K562 (cell line): Measurements from ENCODE around the gene TM7SF2. TPM values are rescaled to one million over a fixed set of nuclear protein-coding genes. Genes with fewer than 3 reads are reported as not detected.

ENCODE experiments used
- EGR1 ChIP-seq: fragments of 450-650 bp; conservative IDR thresholded peaks from 2 replicates; pipeline ENCODE4 v1.6.1; 2017; ENCODE audit warnings: mild to moderate bottlenecking
- ERF ChIP-seq: fragments of 450-650 bp; formaldehyde crosslinking; IDR thresholded peaks from 2 replicates; pipeline ENCODE4 v1.4.0; 2020; ENCODE audit warnings: mild to moderate bottlenecking, mixed read lengths
- GABPB1 ChIP-seq: sonication (generic); formaldehyde crosslinking; IDR thresholded peaks from 2 replicates; pipeline ENCODE4 v1.8.0; 2022; ENCODE audit warnings: mild to moderate bottlenecking, missing genetic modification reagents
- GATA2 ChIP-seq: sonication (generic); formaldehyde crosslinking; IDR thresholded peaks from 2 replicates; pipeline ENCODE4 v1.4.0; 2020; ENCODE audit warnings: mild to moderate bottlenecking, missing genetic modification reagents
- HDAC8 ChIP-seq: fragments of 450-650 bp; IDR thresholded peaks from 2 replicates; pipeline ENCODE4 v1.6.1; 2016; ENCODE audit warnings: mild to moderate bottlenecking, missing genetic modification characterization, moderate library complexity, missing compliant biosample characterization
- KAT2B ChIP-seq: IDR thresholded peaks from one replicate; pipeline ENCODE4 v1.6.1; 2012; ENCODE audit warnings: low read depth, mild to moderate bottlenecking, control low read depth, inconsistent platforms, low read length, moderate library complexity
- L3MBTL2 ChIP-seq: fragments of 450-650 bp; IDR thresholded peaks from 2 replicates; pipeline ENCODE4 v1.6.1; 2016; ENCODE audit warnings: mild to moderate bottlenecking, moderate library complexity
- MBD2 ChIP-seq: sonication (generic); IDR thresholded peaks from 2 replicates; pipeline ENCODE4 v1.6.1; 2016; ENCODE audit warnings: low read depth, borderline replicate concordance
- NFXL1 ChIP-seq: fragments of 450-650 bp; formaldehyde crosslinking; IDR thresholded peaks from 2 replicates; pipeline ENCODE4 v1.4.0; 2021; ENCODE audit warnings: mild to moderate bottlenecking
- PHB ChIP-seq: fragments of 250-450 bp; sonication (Bioruptor Pico); IDR thresholded peaks from 2 replicates; pipeline ENCODE4 v1.5.0; 2021
- STAT5B ChIP-seq: fragments of 250-450 bp; sonication (Bioruptor Pico); IDR thresholded peaks from 2 replicates; pipeline ENCODE4 v1.8.0; 2021; ENCODE audit warnings: mild to moderate bottlenecking, inconsistent platforms
- ZNF311 ChIP-seq: fragments of 250-450 bp; sonication (Bioruptor Pico); IDR thresholded peaks from 2 replicates; pipeline ENCODE4 v1.4.0; 2020; ENCODE audit warnings: mild to moderate bottlenecking, moderate library complexity
- ZNF395 ChIP-seq: fragments of 200-800 bp; sonication (Bioruptor generic); IDR thresholded peaks from 2 replicates; pipeline ENCODE4 v1.6.1; 2017; ENCODE audit warnings: missing genetic modification characterization, missing compliant biosample characterization
- ZNF551 ChIP-seq: fragments of 250-450 bp; sonication (Bioruptor Pico); IDR thresholded peaks from 2 replicates; pipeline ENCODE4 v1.5.0; 2021; ENCODE audit warnings: mild to moderate bottlenecking, moderate library complexity
- ZNF717 ChIP-seq: fragments of 250-450 bp; sonication (Bioruptor Pico); IDR thresholded peaks from 2 replicates; pipeline ENCODE4 v1.5.0; 2021
- ZNF75A ChIP-seq: fragments of 450-650 bp; formaldehyde crosslinking; IDR thresholded peaks from 2 replicates; pipeline ENCODE4 v1.4.0; 2020; ENCODE audit warnings: mild to moderate bottlenecking
- polyA plus RNA-seq, 8 experiments: library from polyadenylated mRNA; depleted of rRNA in 4 of 8; stranded (reverse) in 5 of 8; unstranded in 3 of 8; fragments of >200 nt; fragmentation: Nextera tagmentation in 2 of 8; fragmentation: Illumina TruSeq in 1 of 8; extraction: Ambion mirVana in 2 of 8; extraction: Trizol in 1 of 8; gene quantifications; 2 replicates each; pipeline versions ENCODE4 v1.2.1 to v1.2.3, GENCODE V29; 2011 to 2014; ENCODE audit warnings: inconsistent platforms in 1 of 8, missing spikeins in 1 of 8
- total RNA-seq, 7 experiments: library from RNA; depleted of rRNA in 6 of 7; stranded (reverse); fragments of >200 nt in 6 of 7; fragmentation: Illumina TruSeq in 2 of 7; extraction: Trizol in 2 of 7; gene quantifications; 2 replicates each; pipeline versions ENCODE4 v1.2.1 to v1.2.3, GENCODE V29; 2011 to 2021; ENCODE audit warnings: low replicate concordance in 1 of 7
- TF ChIP-seq, protein P1 (sequence below): fragments of 250-450 bp; sonication (Bioruptor Pico); IDR thresholded peaks from 2 replicates; pipeline ENCODE4 v1.8.0; 2021; ENCODE audit warnings: borderline replicate concordance, mild to moderate bottlenecking, moderate library complexity; ENCODE audit not compliant: poor library complexity, severe bottlenecking
- TF ChIP-seq, protein P2 (sequence below): sonication (generic); formaldehyde crosslinking; IDR thresholded peaks from 2 replicates; pipeline ENCODE4 v1.8.0; 2022; ENCODE audit warnings: missing genetic modification reagents, mild to moderate bottlenecking, borderline replicate concordance
- TF ChIP-seq, protein P3 (sequence below): fragments of 450-650 bp; IDR thresholded peaks from 2 replicates; pipeline ENCODE4 v1.6.1; 2016; ENCODE audit warnings: low read depth, mild to moderate bottlenecking, moderate library complexity
- TF ChIP-seq, protein P4 (sequence below), 2 experiments: fragments of 150-350 bp in 1 of 2; IDR thresholded peaks; 2 replicates each; pipeline ENCODE4 v1.6.1; 2012 to 2016; ENCODE audit warnings: low read depth in 2 of 2, low read length in 2 of 2, mild to moderate bottlenecking in 1 of 2, moderate library complexity in 1 of 2

Gene TM7SF2
- total and polyA plus RNA-seq, 9 of the 15 experiments (the other 6 are each of a cell fraction or from before 2014, with no cell fraction given): 1.2 to 22.0 (median 14.3) TPM

DNA sequence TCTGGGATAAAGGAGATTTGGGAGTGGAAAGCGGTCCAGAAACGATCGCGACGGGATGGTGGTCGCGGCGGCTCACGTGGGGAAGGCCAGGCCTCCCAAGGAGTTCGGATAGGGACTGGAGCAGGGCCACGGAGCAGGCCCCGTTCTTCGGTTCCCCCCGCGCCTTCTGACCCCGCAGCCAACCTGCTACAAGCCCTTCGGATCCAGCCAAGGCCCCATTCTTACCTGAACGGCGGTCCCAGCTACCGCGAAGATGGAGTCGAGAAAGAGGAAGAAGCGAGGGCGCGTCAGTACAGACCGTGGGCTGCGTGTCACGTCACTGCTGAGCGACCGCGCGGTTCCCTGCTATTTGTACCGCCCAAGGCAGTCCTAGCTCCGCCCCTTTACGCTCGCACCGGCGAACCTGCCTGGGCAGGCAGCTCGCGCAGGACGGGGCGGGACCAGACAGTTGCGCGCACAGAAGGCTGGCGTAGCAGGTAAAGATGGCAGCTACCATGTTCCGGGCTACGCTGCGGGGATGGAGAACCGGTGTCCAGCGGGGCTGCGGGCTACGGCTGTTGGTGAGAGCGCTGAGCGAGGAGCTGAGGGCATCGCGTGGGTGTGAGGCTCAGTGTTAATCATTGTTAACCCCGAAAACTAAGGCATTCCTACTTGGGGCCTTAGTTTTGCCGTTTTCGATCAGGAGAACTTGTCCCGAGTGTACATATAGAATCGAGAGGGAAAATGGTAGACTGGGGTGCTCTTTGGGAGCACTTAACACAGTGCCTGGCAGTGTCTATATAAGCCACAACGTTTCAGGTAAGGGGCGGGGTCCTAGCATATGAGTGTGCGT is 10.4 kb downstream of the TM7SF2 start, which contains the start of the genes FAU and MRPL49 (continued):
- TF ChIP-seq, protein P1, sequence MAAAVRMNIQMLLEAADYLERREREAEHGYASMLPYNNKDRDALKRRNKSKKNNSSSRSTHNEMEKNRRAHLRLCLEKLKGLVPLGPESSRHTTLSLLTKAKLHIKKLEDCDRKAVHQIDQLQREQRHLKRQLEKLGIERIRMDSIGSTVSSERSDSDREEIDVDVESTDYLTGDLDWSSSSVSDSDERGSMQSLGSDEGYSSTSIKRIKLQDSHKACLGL (CRISPR knock-in tag): no peak
- TF ChIP-seq ZNF311 (CRISPR knock-in tag) (no peak), ZNF75A (CRISPR knock-in tag) (no peak), HDAC8 (tag) (no peak), L3MBTL2 (peak; percentile 24), GABPB1 (CRISPR knock-in tag) (peak; percentile 65; the same call in 1 of the 2 replicates), ZNF717 (CRISPR knock-in tag) (no peak), EGR1 (peak; percentile 66), NFXL1 (CRISPR knock-in tag) (no peak), PHB (no peak), ZNF395 (CRISPR knock-in tag) (peak; percentile 56), GATA2 (CRISPR knock-in tag) (no peak), ZNF551 (no peak), MBD2 (peak; percentile 84; the same call in 1 of the 2 replicates), KAT2B (no peak), ERF (no peak), STAT5B (CRISPR knock-in tag) (no peak)
- TF ChIP-seq, protein P2, sequence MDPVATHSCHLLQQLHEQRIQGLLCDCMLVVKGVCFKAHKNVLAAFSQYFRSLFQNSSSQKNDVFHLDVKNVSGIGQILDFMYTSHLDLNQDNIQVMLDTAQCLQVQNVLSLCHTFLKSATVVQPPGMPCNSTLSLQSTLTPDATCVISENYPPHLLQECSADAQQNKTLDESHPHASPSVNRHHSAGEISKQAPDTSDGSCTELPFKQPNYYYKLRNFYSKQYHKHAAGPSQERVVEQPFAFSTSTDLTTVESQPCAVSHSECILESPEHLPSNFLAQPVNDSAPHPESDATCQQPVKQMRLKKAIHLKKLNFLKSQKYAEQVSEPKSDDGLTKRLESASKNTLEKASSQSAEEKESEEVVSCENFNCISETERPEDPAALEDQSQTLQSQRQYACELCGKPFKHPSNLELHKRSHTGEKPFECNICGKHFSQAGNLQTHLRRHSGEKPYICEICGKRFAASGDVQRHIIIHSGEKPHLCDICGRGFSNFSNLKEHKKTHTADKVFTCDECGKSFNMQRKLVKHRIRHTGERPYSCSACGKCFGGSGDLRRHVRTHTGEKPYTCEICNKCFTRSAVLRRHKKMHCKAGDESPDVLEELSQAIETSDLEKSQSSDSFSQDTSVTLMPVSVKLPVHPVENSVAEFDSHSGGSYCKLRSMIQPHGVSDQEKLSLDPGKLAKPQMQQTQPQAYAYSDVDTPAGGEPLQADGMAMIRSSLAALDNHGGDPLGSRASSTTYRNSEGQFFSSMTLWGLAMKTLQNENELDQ (CRISPR knock-in tag): no peak; the same call in 1 of the 2 replicates
- TF ChIP-seq, protein P3, sequence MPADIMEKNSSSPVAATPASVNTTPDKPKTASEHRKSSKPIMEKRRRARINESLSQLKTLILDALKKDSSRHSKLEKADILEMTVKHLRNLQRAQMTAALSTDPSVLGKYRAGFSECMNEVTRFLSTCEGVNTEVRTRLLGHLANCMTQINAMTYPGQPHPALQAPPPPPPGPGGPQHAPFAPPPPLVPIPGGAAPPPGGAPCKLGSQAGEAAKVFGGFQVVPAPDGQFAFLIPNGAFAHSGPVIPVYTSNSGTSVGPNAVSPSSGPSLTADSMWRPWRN: no peak
- TF ChIP-seq, protein P4, sequence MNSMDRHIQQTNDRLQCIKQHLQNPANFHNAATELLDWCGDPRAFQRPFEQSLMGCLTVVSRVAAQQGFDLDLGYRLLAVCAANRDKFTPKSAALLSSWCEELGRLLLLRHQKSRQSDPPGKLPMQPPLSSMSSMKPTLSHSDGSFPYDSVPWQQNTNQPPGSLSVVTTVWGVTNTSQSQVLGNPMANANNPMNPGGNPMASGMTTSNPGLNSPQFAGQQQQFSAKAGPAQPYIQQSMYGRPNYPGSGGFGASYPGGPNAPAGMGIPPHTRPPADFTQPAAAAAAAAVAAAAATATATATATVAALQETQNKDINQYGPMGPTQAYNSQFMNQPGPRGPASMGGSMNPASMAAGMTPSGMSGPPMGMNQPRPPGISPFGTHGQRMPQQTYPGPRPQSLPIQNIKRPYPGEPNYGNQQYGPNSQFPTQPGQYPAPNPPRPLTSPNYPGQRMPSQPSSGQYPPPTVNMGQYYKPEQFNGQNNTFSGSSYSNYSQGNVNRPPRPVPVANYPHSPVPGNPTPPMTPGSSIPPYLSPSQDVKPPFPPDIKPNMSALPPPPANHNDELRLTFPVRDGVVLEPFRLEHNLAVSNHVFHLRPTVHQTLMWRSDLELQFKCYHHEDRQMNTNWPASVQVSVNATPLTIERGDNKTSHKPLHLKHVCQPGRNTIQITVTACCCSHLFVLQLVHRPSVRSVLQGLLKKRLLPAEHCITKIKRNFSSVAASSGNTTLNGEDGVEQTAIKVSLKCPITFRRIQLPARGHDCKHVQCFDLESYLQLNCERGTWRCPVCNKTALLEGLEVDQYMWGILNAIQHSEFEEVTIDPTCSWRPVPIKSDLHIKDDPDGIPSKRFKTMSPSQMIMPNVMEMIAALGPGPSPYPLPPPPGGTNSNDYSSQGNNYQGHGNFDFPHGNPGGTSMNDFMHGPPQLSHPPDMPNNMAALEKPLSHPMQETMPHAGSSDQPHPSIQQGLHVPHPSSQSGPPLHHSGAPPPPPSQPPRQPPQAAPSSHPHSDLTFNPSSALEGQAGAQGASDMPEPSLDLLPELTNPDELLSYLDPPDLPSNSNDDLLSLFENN (IDR thresholded peaks at IDR 0.05; ENCODE audit: low read depth in 2 of 2, low read length in 2 of 2): peak in 1 of 2 experiments; percentile 59; a peak in 1 of 4 replicates
